A549 (cell line): Measurements from ENCODE around the gene GTF3A.

Experiments
- CEBPB ChIP-seq, 2 experiments: fragments of >200 bp in 1 of 2; sonication (Bioruptor Twin) in 1 of 2; formaldehyde crosslinking in 1 of 2; IDR thresholded peaks; 2 replicates each; pipeline ENCODE4 v1.6.1; 2012 to 2016
- CTCF ChIP-seq: fragments of >200 bp; sonication (Bioruptor Twin); formaldehyde crosslinking; IDR thresholded peaks from 3 replicates; pipeline ENCODE4 v1.5.1; 2016
- ESRRA ChIP-seq: fragments of 150-350 bp; IDR thresholded peaks from 2 replicates; pipeline ENCODE4 v1.6.1; 2014; ENCODE audit warnings: mild to moderate bottlenecking, low read length, borderline replicate concordance
- POLR2A ChIP-seq: IDR thresholded peaks from 2 replicates; pipeline ENCODE4 v1.6.1; 2012; ENCODE audit warnings: mild to moderate bottlenecking, low read length
- RARB ChIP-seq: fragments of 250-450 bp; sonication (Bioruptor Pico); IDR thresholded peaks from 2 replicates; pipeline ENCODE4 v1.8.0; 2021; ENCODE audit warnings: mild to moderate bottlenecking, moderate library complexity
- SREBF2 ChIP-seq: fragments of 450-650 bp; IDR thresholded peaks from 2 replicates; pipeline ENCODE4 v1.6.1; 2014; ENCODE audit warnings: mild to moderate bottlenecking, moderate library complexity
- USF2 ChIP-seq: fragments of 450-650 bp; IDR thresholded peaks from 2 replicates; pipeline ENCODE4 v1.6.1; 2014; ENCODE audit warnings: antibody characterized with exemption

GRCh38 chr13:27446986-27447583 is 22.7 kb downstream of the GTF3A start:
- TF ChIP-seq CEBPB (IDR thresholded peaks at IDR 0.05) = no peak
- no peak for TF ChIP-seq RARB (CRISPR knock-in tag)
- TF ChIP-seq CTCF = no peak
- TF ChIP-seq POLR2A = no peak
- no peak for TF ChIP-seq USF2
- TF ChIP-seq SREBF2 = no peak
- TF ChIP-seq ESRRA = no peak
